ENCODE data around the gene INCA1.

The INCA1 gene

GRCh38 chr17:4971826-4972225 is 25.5 kb downstream of the INCA1 start:
- no peak for TF ChIP-seq POLR2A (IDR thresholded peaks at IDR 0.05; ENCODE audit: low read length)
- no peak for TF ChIP-seq GATA1 (IDR thresholded peaks at IDR 0.05; ENCODE audit: low read depth, low read length)
- DNase-seq = no peak

DNA sequence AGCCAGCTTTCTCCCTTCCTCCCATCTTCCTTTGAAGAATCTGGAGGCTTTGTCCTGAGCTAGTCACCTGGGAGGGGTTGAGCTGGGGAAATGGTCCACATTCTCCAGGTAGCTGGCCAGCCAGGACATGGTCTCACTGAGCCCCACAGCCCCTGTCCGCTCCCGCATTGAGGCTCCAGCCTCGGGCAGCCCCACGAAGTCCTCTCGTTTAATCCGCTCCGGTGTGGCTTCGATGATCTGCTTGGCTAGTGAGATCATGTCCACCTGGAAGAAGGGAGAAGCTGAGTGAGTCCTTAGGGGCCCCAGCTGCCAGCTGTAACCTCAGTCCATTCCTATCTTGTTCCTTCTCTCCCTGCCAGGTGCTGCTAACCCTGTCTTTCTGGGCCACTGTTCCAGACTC is 27.0 kb downstream of the INCA1 start:
- TF ChIP-seq GATA1 (IDR thresholded peaks at IDR 0.05; ENCODE audit: low read depth, low read length) = no peak
- TF ChIP-seq POLR2A (IDR thresholded peaks at IDR 0.05; ENCODE audit: low read length) = no peak
- no peak for DNase-seq

DNA sequence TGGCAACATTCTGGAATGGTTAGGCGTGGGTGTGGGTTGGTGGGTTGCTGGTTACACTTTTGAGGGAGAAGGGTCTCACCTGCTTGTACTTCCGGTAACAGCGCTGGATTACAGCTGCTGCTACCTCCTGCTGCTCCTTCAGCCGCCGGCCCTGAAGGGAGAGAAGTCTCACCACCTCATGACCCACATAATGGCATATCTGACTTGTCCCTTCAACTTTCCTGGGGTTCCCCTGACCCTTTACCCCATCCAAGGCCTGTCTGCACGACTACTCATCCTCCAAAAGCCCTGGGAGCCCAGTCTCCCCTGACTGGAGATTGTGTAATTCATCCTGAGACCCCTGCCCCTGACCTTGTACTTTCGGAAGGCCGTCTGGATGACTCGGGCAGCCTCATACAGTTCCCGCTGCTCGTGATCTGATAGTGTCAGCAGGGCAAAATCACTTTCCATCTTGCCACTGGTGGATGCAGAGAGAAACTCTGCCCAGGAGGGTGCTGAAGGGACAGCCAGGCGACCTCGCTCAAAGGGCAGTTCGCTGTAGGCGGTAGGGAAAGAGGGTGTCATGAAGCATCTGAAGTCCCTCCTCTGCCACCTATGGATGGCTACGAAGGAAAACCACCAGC is 27.7 kb downstream of the INCA1 start:
- DNase-seq = no peak
- TF ChIP-seq GATA1 (IDR thresholded peaks at IDR 0.05; ENCODE audit: low read depth, low read length) (no peak), POLR2A (IDR thresholded peaks at IDR 0.05; ENCODE audit: low read length) (no peak)

DNA sequence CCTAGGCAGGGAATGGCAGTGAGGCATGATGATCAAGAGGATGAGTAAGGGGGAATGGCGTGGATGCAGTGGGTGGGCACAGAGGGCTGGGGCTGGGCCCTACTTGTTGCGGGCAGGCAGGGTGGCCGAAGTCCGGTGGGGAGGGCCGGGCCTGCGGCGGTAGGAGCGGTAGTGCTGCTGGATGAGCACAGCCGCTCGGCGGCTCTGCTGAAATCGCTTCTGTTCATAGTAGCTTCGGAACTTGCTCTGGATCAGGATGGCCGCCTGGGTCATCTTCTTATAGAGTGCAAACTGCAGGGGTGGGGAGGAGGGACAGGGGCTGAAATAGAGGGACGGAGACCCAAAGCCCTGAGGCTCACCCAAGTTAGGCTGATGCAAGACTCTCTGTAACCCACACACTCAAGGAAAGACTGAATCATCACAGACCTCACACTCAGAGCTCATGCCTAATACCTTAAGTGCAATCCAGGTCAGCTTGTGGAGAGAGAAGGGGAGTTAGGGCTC is 28.2 kb downstream of the INCA1 start:
- peak; percentile 24 to 67 for DNase-seq
- TF ChIP-seq GATA1 (IDR thresholded peaks at IDR 0.05; ENCODE audit: low read depth, low read length) = no peak
- no peak for TF ChIP-seq POLR2A (IDR thresholded peaks at IDR 0.05; ENCODE audit: low read length)

- no peak for DNase-seq
- TF ChIP-seq POLR2A (IDR thresholded peaks at IDR 0.05; ENCODE audit: low read length) (no peak), GATA1 (IDR thresholded peaks at IDR 0.05; ENCODE audit: low read depth, low read length) (no peak)
Measured at GRCh38 chr17:4968486-4969046, 28.8 kb downstream of the INCA1 start.

- TF ChIP-seq GATA1 (IDR thresholded peaks at IDR 0.05; ENCODE audit: low read depth, low read length) (no peak), POLR2A (IDR thresholded peaks at IDR 0.05; ENCODE audit: low read length) (peak; percentile 92)
- DNase-seq = peak; percentile 99
Measured at GRCh38 chr17:4967539-4968485, 29.5 kb downstream of the INCA1 start, which contains the start of gene SPAG7. TSS of gene SPAG7 (minus strand) at chr17:4967817. CDS start at chr17:4967804, 13 bp downstream.

DNA sequence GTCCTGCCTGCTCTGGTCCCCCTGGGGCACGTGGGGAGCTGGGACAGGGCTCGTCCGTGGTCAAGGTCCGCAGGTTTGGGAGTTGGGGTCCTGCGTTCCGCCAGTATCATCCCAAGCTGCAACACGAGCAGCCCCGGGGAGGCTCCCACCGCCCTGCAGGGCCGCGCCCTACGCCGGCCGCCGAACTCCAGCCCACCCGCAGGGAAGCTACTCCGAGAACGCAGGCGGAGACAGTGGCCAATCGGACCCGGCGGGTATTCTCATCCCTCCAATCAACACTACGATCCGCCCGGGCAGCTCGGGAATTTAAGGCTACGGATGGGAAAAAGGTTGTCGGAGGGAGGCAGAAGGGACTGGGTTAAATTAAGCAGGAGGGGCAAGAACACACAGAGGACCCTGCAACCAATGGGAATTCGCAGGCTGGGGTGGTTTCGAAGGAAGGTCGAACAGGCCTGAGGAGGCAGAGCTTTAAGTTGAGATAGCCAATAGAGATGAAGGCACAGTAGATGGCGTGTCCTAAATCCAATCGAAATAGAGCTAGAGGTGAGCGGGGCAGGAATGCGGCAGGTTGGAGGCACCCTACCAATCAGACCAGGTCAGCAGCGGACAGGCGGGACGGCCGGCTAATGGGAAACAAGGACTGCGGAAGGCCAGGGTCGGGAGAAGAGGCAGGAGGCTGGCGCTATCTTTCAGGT is 30.3 kb downstream of the INCA1 start:
- TF ChIP-seq POLR2A (IDR thresholded peaks at IDR 0.05; ENCODE audit: low read length) = no peak
- TF ChIP-seq GATA1 (IDR thresholded peaks at IDR 0.05; ENCODE audit: low read depth, low read length) = no peak

GRCh38 chr17:4965311-4965986 is 31.9 kb downstream of the INCA1 start:
- TF ChIP-seq POLR2A (IDR thresholded peaks at IDR 0.05; ENCODE audit: low read length) (no peak), GATA1 (IDR thresholded peaks at IDR 0.05; ENCODE audit: low read depth, low read length) (no peak)
- no peak for DNase-seq

More for the DNA sequence above, 30.3 kb downstream of the INCA1 start:
- DNase-seq = peak; percentile 98 to 99

- no peak for DNase-seq
- TF ChIP-seq POLR2A (IDR thresholded peaks at IDR 0.05; ENCODE audit: low read length) = no peak
- no peak for TF ChIP-seq GATA1 (IDR thresholded peaks at IDR 0.05; ENCODE audit: low read depth, low read length)
Measured at GRCh38 chr17:4960279-4960922, 36.9 kb downstream of the INCA1 start.

- no peak for DNase-seq
- TF ChIP-seq POLR2A (IDR thresholded peaks at IDR 0.05; ENCODE audit: low read length) = no peak
- no peak for TF ChIP-seq GATA1 (IDR thresholded peaks at IDR 0.05; ENCODE audit: low read depth, low read length)
Measured at GRCh38 chr17:4959261-4959965, 37.9 kb downstream of the INCA1 start.

DNA sequence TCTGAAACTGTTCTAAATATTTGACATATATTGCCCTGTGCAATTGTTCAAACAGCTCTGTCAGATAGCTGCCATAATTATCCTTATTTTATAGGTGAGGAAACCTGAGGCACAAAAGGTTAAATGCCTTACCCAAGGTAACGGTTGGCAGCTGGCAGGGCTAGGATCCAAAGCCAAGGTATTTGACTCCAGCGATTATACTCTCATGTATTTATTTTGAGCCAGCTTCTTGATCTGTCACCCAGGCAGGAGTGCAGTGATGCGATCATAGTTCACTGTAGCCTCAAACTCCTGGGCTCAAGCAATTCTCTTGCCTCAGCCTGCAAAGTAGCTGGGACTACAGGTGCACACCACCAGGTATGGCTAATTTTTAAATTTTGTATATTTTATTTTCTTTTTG is 39.2 kb downstream of the INCA1 start:
- TF ChIP-seq GATA1 (IDR thresholded peaks at IDR 0.05; ENCODE audit: low read depth, low read length) = no peak
- no peak for TF ChIP-seq POLR2A (IDR thresholded peaks at IDR 0.05; ENCODE audit: low read length)
- DNase-seq = no peak

DNA sequence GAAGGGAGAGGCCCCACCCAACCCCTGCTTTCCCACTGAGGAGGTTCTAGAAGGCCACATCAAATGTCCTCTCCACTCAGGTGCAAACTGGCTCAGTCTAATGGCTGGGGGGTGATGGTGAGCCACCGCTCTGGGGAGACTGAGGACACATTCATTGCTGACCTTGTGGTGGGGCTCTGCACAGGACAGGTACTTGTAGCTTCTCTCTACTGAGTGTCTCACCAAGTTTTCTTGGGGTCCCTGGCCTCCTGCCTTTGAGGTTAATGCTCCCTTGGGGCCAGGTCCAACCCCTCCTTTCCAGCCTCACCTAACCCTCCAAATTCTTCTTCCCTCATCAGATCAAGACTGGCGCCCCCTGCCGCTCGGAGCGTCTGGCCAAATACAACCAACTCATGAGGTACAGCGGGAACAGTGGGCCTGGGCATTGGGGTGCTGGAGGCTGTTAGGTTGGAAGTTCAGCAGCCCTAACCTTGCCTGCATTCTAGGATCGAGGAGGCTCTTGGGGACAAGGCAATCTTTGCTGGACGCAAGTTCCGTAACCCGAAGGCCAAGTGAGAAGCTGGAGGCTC is 40.7 kb downstream of the INCA1 start:
- peak; percentile 60 to 66 for DNase-seq
- TF ChIP-seq POLR2A (IDR thresholded peaks at IDR 0.05; ENCODE audit: low read length) (no peak), GATA1 (IDR thresholded peaks at IDR 0.05; ENCODE audit: low read depth, low read length) (no peak)

Measured in erythroblast (primary cell).